ENCODE data around the gene PRRT4. TPM values are rescaled to one million over a fixed set of nuclear protein-coding genes. Genes with fewer than 3 reads are reported as not detected.
A peak's percentile ranks its signal among the peaks of the same experiment; 100 is the strongest.

Gene PRRT4
- total and polyA plus RNA-seq, 9 of the 15 experiments (the other 6 are each of a cell fraction or from before 2014, with no cell fraction given) = not detected

- H3K27ac ChIP-seq (ENCODE audit: extremely low read depth, low read depth, low read length) = no peak overlapping the region
- H3K4me2 ChIP-seq (ENCODE audit: insufficient read depth, low read length) = no peak overlapping the region
- H4K20me1 ChIP-seq (replicated peaks; ENCODE audit: control insufficient read depth, insufficient read depth, low read length) = no peaks in the 10 kb centered on the region
- no peaks in the 10 kb centered on the region for H3K9me1 ChIP-seq (ENCODE audit: control insufficient read depth, insufficient read depth, low read length)
- no peak overlapping the region; a peak in 1 of 4 replicates for H3K9ac ChIP-seq (ENCODE audit: insufficient read depth in 1 of 2, low read depth in 2 of 2, low read length in 2 of 2)
- H3K4me3 ChIP-seq = no peak overlapping the region
- intact Hi-C loops (cut with micrococcal nuclease) = no loop called here
- no peak for TF ChIP-seq POU5F1 (IDR thresholded peaks at IDR 0.05; ENCODE audit: borderline replicate concordance, low read depth, low read length, partially characterized antibody)
- TF ChIP-seq SPI1 (IDR thresholded peaks at IDR 0.05; ENCODE audit: borderline replicate concordance, low read depth, low read length) = peak; percentile 64; the same call in 1 of the 2 replicates
- TF ChIP-seq SRSF7 (optimal IDR thresholded peaks at IDR 0.05; ENCODE audit: low read depth, low read length) = no peak
- ATAC-seq = peak; percentile 13; the same call in 2 of the 3 replicates
- peaks cover 0 to 2% of the 10 kb centered on the region in 2 experiments; a peak in 2 of 5 replicates for H3K27me3 ChIP-seq (ENCODE audit: control insufficient read depth in 2 of 2, insufficient read depth in 2 of 2, low read length in 2 of 2)
- FAIRE-seq = no peak
- in situ Hi-C loops (cut with MboI) = no loop called here
- H3K4me1 ChIP-seq (replicated peaks in 1 of 2; ENCODE audit: control insufficient read depth in 2 of 2, insufficient read depth in 2 of 2, low read length in 2 of 2) = peaks cover 6 to 13% of the 10 kb centered on the region in 2 experiments; a peak in 4 of 5 replicates
- WGBS (ENCODE audit: insufficient coverage, low coverage, missing lambda C conversion rate) = 9% methylated on average over 2 of the region's 2 CpGs
- no peaks in the 10 kb centered on the region for H3K9me3 ChIP-seq (replicated peaks; ENCODE audit: control insufficient read depth, insufficient read depth, low read depth, low read length)
- peak overlapping the region; percentile 79 for H2AFZ ChIP-seq (ENCODE audit: low read depth, low read length)
- H3K36me3 ChIP-seq (ENCODE audit: control insufficient read depth, insufficient read depth, low read length) = no peaks in the 10 kb centered on the region
- BruUV-seq (replicated peaks) = no TSS peak
- H3K79me2 ChIP-seq (ENCODE audit: control insufficient read depth, insufficient read depth, low read length) = no peaks in the 10 kb centered on the region
- POLR2A ChIA-PET = interaction anchor here (0.6 to 3.5 kb wide), 6 partner anchors 9 to 42 kb away, joined by 4 to 14 read pairs (median 5); no protein-coding TSS in a partner anchor
- no peak for DNase-seq (ENCODE audit: extremely low read depth in 1 of 4, low spot score in 3 of 4)
- CTCF ChIA-PET (ENCODE audit: low intra/inter-chr PET ratio) = no interaction called here
Measured at GRCh38 chr7:128378637-128379036, 17.1 kb upstream of the PRRT4 start.

GRCh38 chr7:128376077-128376476, 14.6 kb upstream of the PRRT4 start:
- no peaks in the 10 kb centered on the region for H3K79me2 ChIP-seq (ENCODE audit: control insufficient read depth, insufficient read depth, low read length)
- peaks cover 0 to 2% of the 10 kb centered on the region in 2 experiments; a peak in 2 of 5 replicates for H3K27me3 ChIP-seq (ENCODE audit: control insufficient read depth in 2 of 2, insufficient read depth in 2 of 2, low read length in 2 of 2)
- TF ChIP-seq KLF10 (CRISPR knock-in tag; IDR thresholded peaks at IDR 0.05) = no peak
- no peak for TF ChIP-seq BCLAF1 (IDR thresholded peaks at IDR 0.05; ENCODE audit: borderline replicate concordance in 1 of 2, control insufficient read depth in 1 of 2, low read depth in 2 of 2, low read length in 1 of 2)
- no peak for TF ChIP-seq CSDE1 (IDR thresholded peaks at IDR 0.05)
- TF ChIP-seq HOMEZ (CRISPR knock-in tag; IDR thresholded peaks at IDR 0.05) = no peak
- FAIRE-seq (no peak), ATAC-seq (no peak), DNase-seq (ENCODE audit: extremely low read depth in 1 of 4, low spot score in 3 of 4) (no peak)
- no peak overlapping the region for H3K4me2 ChIP-seq (ENCODE audit: insufficient read depth, low read length)
- ChIA-PET CTCF (ENCODE audit: low intra/inter-chr PET ratio) (no interaction called here), POLR2A (interaction anchor here (1.3 to 3.5 kb wide), 2 partner anchors 11 to 13 kb away, joined by 3 to 14 read pairs; no protein-coding TSS in a partner anchor)
- intact Hi-C loops (cut with micrococcal nuclease) = no loop called here
- H3K9ac ChIP-seq (ENCODE audit: insufficient read depth in 1 of 2, low read depth in 2 of 2, low read length in 2 of 2) = no peak overlapping the region
- 47% methylated on average over 2 of the region's 3 CpGs for WGBS (ENCODE audit: insufficient coverage, low coverage, missing lambda C conversion rate)
- no TSS peak for BruUV-seq (replicated peaks)
- no peaks in the 10 kb centered on the region for H3K4me1 ChIP-seq (replicated peaks in 1 of 2; ENCODE audit: control insufficient read depth in 2 of 2, insufficient read depth in 2 of 2, low read length in 2 of 2)
- no peak overlapping the region for H3K4me3 ChIP-seq
- no peaks in the 10 kb centered on the region for H3K9me1 ChIP-seq (ENCODE audit: control insufficient read depth, insufficient read depth, low read length)
- no peaks in the 10 kb centered on the region for H4K20me1 ChIP-seq (replicated peaks; ENCODE audit: control insufficient read depth, insufficient read depth, low read length)
- no peak overlapping the region for H2AFZ ChIP-seq (ENCODE audit: low read depth, low read length)
- no peaks in the 10 kb centered on the region for H3K9me3 ChIP-seq (replicated peaks; ENCODE audit: control insufficient read depth, insufficient read depth, low read depth, low read length)
- no peaks in the 10 kb centered on the region for H3K36me3 ChIP-seq (ENCODE audit: control insufficient read depth, insufficient read depth, low read length)
- in situ Hi-C loops (cut with MboI) = no loop called here
- H3K27ac ChIP-seq (ENCODE audit: extremely low read depth, low read depth, low read length) = no peak overlapping the region

Data from K562 (cell line).